GM21717 (cell line): Measurements from ENCODE around the gene PIK3R6.

Experiments
- ATAC-seq: cut with Tn5 transposase; IDR thresholded peaks from one replicate; pipeline ENCODE4 v1.9.1; 2021; ENCODE audit warnings: mild to moderate bottlenecking, moderate library complexity; ENCODE audit not compliant: unreplicated experiment

The PIK3R6 gene

DNA sequence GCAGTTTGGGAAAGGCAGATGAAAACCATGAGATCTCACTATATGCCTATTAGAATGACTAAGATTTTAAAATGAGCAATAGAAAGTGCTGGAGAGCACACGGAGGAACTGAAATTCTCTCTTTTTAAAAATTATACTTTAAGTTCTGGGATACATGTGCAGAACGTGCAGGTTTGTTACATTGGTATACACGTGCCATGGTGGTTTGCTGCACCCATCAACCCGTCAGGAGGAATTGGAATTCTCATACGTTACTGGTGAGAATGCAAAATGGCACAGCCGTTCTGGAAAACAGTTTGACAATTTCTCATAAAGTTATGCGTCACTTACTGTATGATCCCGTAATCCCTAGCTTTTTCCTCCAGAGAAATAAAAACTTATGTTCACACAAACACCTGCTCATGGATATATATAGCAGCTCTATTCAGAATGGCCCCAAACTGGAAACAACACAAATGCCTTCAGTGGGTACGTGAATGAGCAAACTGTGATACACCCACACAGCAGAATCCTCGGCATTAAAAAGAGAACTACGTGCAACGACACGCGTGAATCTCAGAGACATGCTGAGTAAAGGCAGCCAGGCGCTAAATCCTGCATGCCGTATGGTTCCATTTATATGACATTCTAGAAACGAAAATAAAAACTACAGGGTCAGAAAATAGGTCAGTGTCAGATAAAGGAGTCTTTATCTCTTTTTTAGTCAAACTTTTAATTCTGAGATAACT is 11.8 kb downstream of the PIK3R6 start:
- peak; percentile 45 for ATAC-seq

DNA sequence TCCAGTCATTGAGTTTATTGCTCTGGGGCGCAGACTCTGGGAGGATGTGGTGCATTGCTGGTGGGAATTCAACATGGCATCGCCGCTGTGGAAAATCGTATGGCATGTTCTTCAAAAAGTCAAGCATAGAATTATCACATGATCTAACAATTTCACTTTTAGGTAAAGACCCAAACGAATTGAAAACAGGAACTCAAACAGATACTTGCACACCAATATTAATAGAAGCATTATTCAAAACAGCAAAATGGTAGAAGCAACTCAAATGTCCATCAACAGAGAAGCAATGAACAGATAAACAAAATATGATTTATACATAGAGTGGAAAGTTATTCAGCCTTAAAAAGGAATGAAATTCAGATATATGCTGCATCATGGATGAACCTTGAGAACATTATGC is 15.9 kb downstream of the PIK3R6 start:
- no peak for ATAC-seq

DNA sequence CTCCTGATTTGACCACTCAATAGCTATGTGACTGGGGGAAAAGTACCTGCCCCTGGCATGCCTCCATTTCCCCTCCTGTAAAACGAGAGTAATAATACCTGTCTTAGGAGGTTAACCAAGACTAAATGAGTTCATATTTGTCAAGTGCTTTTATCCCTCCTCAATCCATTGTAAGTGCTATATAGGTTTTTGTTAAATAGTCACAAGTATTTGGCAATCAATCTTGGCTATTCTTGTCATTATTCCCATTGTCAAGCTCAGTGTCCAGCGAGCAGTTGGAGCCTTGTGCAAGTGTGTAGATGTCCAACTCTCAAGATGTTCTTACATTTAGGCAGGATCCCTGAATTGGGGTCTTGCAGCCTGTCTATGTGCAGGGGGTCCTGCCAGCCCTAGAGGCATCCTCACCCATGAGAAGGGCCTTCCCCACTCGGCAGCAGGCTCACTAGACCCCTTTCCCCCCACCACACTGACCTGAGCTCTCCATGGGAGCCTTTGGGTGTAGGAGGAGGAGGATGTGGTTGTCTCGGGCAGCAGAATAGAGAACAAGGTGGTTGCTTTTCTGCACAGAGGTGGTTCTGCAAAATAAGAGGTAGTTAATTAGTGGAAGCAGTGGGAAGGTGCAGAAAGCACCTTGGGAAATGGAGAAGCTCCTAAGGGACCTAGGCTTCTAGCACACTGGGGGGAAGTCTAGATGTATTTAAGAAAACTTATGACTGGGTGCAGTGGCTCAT is 18.0 kb downstream of the PIK3R6 start:
- ATAC-seq = no peak

DNA sequence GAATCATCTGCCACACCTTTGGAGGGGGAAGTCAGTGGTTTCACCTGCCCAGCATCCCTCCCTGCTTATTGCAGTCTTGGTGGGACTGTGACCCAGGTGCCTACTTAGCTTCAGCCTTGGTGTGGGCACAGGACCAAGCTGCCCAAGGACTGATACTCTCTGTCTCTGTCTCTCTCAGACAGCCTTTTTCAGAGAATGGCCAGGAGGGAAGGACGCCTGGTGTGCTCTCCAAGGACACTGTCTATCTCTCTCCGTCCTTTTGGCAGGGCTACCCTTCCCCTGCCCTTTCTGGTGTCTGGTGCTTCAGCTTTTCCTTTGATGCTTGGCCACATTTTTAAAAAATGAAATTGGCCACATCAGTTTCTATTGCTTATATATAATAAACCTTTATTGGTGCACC is 19.6 kb downstream of the PIK3R6 start:
- ATAC-seq = no peak

DNA sequence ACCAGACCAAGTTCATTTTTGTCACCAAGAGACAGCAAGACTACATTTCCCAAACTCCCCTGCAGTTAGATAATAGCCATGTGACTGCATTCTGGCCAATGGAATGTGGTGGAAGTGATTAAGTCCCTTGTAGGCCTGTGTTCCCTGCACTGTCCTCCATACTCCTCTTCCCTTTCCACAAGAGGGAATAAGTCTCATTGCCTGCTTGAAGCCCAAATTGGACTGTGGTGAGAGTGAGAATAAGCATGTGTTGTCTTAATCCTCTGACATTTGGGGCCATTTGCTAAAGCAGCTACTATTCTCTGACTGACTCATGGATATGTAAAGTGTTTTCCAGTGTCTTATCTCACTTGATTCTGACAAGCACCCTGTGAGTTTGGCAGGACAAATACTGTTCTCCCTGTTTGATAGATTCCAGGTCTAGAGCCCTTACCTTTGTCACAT is 20.7 kb downstream of the PIK3R6 start:
- no peak for ATAC-seq

DNA sequence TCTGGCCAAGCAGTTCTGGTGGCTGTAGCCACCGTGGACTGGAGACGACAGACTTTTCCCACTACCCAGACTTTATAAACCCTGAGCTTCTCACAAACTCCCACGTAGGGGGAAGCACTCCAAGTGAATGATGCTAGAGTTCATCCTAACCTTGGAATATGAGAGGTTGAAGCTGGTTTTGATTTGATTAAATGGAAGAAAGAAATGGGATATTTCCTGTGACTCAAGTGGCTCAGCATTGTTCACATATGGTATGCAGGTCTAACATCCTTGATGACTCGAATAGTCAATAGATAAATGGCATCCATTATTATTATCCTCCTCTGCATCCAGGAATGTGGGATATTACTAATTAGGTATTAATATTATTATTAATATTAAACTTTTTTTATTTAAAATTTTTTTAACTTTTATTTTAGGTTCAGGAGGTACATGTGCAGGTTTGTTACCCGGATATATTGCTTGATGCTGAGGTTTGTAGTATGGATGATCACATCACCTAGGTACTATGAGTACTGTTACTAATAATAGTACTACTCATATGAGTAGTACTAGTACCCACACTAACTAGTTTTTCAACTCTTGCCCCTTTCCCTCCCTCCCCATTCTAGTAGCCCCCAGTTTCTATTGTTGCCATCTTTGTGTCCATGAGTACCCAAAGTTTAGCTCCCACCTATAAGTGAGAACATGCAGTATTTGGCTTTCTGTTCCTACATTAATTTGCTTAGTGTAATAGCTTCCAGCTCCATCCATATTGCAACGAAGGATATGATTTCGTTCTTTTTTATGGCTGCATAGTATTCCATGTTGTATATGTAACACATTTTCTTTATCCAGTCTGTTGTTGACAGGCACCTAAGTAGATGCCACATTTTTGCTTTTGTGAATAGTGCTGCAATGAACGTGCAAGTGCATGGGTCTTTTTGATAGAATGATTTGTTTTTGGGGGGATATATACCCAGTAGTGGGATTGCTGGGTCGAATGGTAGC is 22.9 kb downstream of the PIK3R6 start:
- no peak for ATAC-seq

DNA sequence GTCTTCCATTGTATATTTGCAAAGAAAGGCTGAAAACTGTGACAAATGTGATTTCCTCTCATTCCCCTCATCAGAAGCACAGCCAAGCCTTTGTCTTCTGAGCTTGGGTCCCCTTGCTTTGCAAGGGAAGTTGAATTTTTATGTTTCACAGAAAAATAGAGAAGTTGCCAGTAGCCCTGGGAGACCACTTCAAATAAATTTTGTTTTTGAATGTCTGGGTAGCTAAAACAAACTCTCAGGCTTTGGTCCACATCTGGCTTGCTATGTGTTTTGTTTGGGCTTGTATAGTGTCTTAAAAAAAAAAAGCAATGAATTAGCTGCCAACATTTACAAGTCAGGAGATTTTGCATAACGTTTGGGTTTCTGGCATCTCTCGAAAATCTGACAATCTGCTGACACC is 24.1 kb downstream of the PIK3R6 start:
- no peak for ATAC-seq

DNA sequence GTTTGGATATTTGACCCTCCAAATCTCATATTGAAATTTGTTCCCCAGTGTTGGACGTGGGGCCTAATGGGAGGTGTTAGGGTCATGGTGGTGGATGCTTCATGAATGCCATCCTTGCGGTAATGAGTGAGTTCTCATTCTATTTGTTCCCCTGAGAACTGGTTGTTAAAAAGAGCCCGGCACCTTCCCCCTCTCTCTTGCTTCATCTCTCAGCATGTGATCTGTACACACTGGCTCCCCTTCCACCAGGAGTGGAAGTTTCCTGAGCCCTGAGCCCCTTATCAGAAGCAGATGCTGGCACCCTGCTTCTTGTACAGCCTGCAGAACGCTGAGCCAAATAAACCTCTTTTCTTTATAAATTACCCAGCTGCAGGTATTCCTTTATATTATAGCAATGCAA is 25.6 kb downstream of the PIK3R6 start:
- no peak for ATAC-seq

DNA sequence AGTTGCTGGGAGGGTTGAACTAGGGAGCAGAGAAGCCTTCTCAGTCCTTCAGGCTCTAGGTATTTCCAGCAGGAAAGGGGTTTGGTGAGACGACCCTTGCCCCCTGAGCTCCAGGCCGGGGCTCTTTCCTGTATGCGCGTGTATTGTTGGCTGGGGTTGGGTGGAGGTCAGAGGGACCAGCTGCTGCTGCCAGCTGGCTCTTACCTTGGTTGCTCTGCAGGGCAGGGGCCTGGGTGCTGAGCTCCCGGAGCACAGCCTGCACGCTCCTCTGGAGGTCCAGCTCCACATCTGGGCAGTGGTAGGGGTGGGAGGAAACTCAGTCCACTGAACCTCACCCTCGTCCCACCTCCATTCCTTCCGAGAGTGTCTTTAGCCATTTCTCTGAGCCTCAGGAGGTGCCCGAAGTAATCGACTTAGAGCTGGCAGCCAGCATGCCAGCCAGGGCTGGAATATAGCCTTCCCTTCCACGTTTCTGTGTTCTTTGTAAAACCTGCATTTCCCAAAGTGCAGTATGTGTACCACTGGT is 28.0 kb downstream of the PIK3R6 start:
- ATAC-seq = no peak

DNA sequence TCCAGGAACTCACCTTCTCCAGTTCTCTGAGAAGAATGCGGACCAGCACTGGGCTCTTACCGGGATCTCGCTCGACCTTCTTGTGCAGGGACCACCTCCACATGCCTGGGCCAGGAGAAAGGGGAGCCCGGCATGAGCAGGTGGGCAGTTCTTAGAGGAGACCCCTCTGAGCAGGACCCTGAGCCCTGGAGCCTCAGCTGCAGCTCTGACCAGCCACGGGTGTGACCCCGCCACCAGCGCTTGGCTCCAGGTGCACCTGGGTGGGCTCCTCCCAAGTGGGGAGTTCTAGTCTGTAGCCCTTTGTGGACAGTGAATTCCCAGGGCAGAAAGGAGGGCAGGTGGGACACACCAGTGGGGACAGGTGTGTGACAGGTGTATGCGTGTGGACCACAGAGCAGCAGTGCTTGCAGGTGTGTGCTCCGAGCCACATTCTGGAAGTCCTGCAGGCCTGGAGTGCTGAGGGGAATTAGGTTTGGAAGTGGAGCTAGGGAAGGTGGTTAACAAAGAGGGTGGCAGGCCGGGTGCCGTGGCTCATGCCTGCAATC is 28.9 kb downstream of the PIK3R6 start:
- ATAC-seq = no peak

DNA sequence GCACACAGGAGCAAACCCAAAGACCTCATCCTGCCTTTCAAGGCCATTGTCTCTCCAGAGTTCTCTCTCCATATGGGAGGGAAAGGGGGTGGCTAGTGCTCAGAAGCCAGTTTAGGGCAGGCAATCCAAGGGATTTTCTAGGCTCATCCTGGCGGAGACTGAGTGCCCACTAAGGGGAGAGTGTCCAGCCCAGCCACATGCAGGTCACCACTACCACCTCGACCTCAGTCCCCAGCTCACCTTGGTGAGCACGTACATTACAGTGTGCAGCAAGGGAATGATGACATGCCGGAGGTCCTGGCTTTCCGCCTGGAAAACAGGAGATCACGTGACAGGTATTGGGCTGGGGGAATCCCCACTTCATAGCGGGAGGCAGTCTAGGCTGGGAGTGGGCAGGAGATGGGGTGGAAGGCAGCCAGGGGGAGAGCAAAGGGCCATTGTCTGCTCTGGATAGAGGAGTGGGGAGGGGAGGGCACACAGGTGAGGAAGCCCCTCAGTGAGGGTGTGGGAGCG is 29.9 kb downstream of the PIK3R6 start:
- no peak for ATAC-seq

DNA sequence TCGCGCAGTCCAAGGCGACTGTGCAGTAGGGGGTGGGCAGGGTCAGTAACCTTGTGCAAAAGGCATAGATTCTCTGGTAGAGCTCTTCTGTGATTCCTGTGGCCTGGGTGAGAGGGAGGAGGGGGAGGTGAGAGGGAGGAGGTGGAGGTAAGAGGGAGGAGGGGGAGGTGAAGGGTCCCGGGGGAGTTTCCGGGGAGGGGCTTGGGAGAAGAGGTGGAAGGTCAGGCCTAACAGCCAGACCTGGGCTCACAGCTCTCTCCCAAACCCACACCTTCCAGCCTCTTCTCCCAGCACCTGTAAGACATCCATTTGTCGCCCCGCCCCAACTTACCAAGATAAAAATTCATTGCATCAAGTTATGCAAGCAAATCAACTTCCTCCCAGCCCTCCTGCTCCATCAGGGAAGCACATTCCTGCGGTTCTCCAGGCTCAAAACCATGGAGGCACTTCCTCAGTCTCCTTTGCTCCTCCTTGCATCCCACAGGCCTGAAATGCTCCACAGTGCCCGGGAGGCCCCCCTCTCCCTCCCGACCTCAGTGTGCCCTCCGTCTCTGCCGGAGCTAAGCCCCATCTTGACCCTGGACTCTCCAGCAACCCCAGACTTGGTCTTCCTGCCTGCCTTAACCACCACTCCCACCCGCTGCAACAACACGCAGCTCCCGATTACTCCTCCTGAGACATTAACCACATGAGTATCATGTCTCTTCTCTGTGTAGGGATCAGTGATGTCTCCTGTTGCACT is 30.5 kb downstream of the PIK3R6 start:
- no peak for ATAC-seq

DNA sequence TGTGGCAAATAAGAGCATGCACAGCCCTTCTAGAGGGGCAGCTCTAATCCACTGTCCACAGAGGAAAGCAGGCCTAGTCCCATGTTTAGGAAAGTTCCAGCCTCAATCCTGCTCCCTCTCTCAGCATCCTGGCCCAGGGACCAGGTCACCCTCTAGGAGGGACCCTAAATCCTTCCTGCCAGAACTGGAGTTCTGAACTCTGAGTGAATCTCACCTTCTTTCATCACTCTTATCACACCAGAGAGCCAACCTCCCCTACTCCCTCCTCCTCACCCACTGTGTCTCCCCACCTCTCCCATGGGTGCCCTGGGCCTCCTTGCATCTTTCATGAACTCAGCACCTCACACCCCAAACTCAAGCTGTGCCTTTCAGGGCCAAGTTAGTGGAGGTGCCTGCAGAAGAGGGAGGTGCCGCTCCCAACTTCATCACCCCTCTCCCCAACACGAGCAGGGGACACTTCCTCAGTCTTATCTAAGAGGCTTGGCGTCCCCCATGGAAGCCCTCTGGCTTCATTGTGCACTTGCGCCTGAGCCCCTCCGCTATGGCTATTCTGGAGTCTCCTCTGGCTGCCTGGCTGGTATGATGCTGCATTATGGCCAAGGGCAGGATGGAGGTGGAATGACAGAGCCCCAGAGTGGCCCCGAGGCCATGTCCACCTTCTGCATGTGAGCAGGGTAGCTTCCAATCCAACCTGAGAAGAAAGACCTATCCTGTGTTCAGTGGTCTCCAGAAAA is 31.7 kb downstream of the PIK3R6 start:
- no peak for ATAC-seq

DNA sequence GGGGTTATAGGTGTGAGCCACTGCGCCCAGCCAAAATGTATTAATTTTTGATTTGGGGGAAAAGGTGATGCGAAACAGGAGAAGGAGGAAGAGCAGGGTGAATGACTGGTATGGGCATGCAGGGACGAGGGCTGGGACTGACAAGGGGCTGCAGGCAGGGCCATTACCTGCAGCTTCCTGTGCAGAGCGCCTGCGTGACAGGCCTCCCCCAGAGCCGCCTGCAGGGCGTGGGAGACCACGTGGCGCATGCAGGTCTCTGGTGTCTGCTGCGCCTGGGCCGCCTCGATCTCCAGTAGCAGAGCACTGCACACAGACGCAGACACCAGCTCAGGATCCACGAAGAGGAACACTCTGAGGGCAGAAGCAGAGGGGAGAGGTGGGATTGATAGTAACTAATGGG is 32.4 kb downstream of the PIK3R6 start:
- ATAC-seq = no peak

DNA sequence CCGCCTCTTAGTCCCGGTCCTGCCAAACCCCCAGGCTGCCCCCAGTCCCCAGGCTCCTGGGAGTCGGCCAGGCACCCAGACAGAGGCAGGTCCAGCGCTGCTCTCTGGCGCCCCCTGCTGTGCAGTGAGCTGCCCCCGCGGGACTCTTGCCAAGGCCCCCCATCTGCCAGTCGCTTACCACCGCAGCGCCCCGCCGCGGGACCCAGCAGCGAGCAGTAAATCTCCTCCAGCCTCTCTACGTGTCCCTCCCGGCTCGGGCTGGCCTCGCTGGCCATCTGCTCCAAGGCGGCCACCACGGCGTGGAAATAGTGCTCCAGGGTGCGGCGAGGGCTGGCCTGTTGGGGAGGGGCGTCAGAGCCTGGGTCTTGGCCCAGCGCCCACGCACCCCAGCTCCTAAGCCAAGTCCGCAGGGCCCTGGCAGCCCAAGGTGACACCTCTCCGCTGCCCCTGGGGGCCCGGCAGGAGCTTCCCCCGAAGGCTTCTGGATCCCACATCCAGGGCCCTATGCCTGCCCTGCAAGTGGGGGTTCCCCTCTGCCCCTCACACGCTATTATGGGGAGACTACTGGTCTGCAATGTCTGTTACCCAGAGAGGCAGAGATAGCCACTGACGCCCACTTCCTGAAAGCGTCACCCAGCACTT is 34.6 kb downstream of the PIK3R6 start:
- no peak for ATAC-seq

DNA sequence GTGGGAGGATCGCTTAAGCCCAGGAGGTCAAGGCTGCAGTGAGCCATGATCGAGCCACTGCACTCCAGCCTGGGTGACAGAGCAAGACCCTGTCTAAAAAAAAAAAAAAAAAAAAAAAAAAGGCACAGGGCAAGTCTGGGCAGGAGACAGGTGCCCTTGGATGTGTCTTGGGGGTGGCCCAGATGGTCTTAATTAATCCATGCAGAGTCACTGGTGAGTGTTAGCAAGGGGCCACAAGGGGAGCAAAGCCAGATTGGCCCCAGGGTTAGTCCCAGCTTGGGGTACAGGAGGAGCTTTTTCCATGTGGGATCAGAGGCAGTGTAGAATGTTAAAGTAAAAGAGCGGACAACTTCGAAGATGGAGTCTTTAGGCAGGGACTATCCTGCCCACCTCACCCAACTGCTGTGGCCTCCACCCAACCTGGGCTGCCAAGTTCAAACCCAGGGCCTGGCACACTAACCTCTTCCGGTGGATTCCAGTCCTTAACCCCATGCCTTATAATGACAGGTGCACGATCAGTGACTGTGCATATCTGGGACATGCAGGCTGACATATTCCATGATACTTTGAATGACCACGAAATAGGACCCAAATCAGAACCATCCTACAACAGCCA is 36.1 kb downstream of the PIK3R6 start:
- no peak for ATAC-seq

DNA sequence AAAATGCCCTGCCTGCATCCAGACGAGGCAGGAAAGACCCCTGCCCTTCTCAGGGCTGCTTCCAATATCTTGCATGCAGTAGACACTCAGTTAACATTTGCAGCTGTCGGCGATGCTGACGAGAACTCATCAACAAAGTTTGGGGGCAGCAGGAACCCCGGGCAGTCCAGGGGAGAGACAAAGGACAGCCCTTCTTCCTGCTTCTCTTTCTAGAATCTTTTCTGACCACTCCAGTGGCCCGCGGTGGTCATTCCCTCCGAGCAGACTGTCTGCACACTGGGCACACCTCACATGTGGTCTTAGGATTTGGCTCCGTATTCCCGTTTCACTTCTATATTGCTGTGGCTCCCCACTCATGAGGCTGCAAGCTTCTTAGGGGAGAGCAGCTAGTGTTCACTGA is 37.3 kb downstream of the PIK3R6 start:
- no peak for ATAC-seq
